GM18870 (cell line): ENCODE data around the gene SLC2A3.
"Not testable (repeated sequence)": the region's sequence is repeated elsewhere in the genome, so short reads cannot be mapped to it uniquely, and the experiment has no call there.

Source experiments
- ATAC-seq: cut with Tn5 transposase; IDR thresholded peaks from one replicate; pipeline ENCODE4 v1.9.1; 2021; ENCODE audit warnings: moderate library complexity; ENCODE audit not compliant: unreplicated experiment

Gene SLC2A3

GRCh38 chr12:7917392-7918267 lies 18.4 kb downstream of the SLC2A3 start:
- ATAC-seq, result no peak

- no peak for ATAC-seq
Observed at GRCh38 chr12:7916936-7917335, 19.1 kb downstream of the SLC2A3 start.

- no peak for ATAC-seq
Observed at GRCh38 chr12:7915661-7916403, 20.2 kb downstream of the SLC2A3 start.

GRCh38 chr12:7910106-7910505 lies 25.9 kb downstream of the SLC2A3 start:
- ATAC-seq, result not testable (repeated sequence)

GRCh38 chr12:7907009-7907408 lies 29.0 kb downstream of the SLC2A3 start:
- ATAC-seq, result no peak

- ATAC-seq, result not testable (repeated sequence)
Observed at GRCh38 chr12:7906303-7906702, 29.7 kb downstream of the SLC2A3 start.

GRCh38 chr12:7905600-7906125 lies 30.3 kb downstream of the SLC2A3 start:
- not testable (repeated sequence) for ATAC-seq

- no peak for ATAC-seq
Observed at GRCh38 chr12:7905071-7905470, 30.9 kb downstream of the SLC2A3 start.

- not testable (repeated sequence) for ATAC-seq
Observed at GRCh38 chr12:7902416-7902815, 33.6 kb downstream of the SLC2A3 start.

- ATAC-seq, result no peak
Observed at GRCh38 chr12:7899755-7900154, 36.2 kb downstream of the SLC2A3 start.

- not testable (repeated sequence) for ATAC-seq
Observed at GRCh38 chr12:7896726-7897125, 39.3 kb downstream of the SLC2A3 start.

- no peak for ATAC-seq
Observed at GRCh38 chr12:7892186-7892980, 43.6 kb downstream of the SLC2A3 start.

- ATAC-seq, result no peak
Observed at GRCh38 chr12:7884689-7885088, 51.3 kb downstream of the SLC2A3 start.

GRCh38 chr12:7881736-7882120 lies 54.3 kb downstream of the SLC2A3 start:
- not testable (repeated sequence) for ATAC-seq

GRCh38 chr12:7880952-7881735 lies 54.8 kb downstream of the SLC2A3 start:
- ATAC-seq, result not testable (repeated sequence)

- ATAC-seq, result no peak
Observed at GRCh38 chr12:7879246-7879645, 56.7 kb downstream of the SLC2A3 start.

- ATAC-seq, result no peak
Observed at GRCh38 chr12:7877420-7877819, 58.6 kb downstream of the SLC2A3 start.

- no peak for ATAC-seq
Observed at GRCh38 chr12:7872566-7873319, 63.2 kb downstream of the SLC2A3 start, which contains the start of gene SLC2A14. Gene SLC2A14, minus strand, starts transcription at chr12:7872915. Its CDS starts 3,035 bp downstream, at chr12:7869880.

- no peak for ATAC-seq
Observed at GRCh38 chr12:7870335-7870734, 65.7 kb downstream of the SLC2A3 start.
